ENCODE results near the gene GPATCH2L. TPM values are rescaled to one million over a fixed set of nuclear protein-coding genes. Genes with fewer than 3 reads are reported as not detected.

The GPATCH2L gene
- total RNA-seq, 2 experiments from 2014 or later, result 54.0 to 58.2 TPM

- Mint-ChIP-seq H3K9me3 (no peaks in the 10 kb centered on the region), H3K36me3 (ENCODE audit: low read depth) (peaks cover 46% of the 10 kb centered on the region), H3K4me3 (no peak overlapping the region), H3K27me3 (no peaks in the 10 kb centered on the region), H3K27ac (no peak overlapping the region), H3K4me1 (ENCODE audit: low read depth) (peaks cover under 1% of the 10 kb centered on the region)
- CTCF ChIA-PET, result interaction anchor here (0.8 to 1.5 kb wide), 2 partner anchors 192 to 453 kb away, joined by 3 read pairs; no protein-coding TSS in a partner anchor
- TF ChIP-seq, protein P1, sequence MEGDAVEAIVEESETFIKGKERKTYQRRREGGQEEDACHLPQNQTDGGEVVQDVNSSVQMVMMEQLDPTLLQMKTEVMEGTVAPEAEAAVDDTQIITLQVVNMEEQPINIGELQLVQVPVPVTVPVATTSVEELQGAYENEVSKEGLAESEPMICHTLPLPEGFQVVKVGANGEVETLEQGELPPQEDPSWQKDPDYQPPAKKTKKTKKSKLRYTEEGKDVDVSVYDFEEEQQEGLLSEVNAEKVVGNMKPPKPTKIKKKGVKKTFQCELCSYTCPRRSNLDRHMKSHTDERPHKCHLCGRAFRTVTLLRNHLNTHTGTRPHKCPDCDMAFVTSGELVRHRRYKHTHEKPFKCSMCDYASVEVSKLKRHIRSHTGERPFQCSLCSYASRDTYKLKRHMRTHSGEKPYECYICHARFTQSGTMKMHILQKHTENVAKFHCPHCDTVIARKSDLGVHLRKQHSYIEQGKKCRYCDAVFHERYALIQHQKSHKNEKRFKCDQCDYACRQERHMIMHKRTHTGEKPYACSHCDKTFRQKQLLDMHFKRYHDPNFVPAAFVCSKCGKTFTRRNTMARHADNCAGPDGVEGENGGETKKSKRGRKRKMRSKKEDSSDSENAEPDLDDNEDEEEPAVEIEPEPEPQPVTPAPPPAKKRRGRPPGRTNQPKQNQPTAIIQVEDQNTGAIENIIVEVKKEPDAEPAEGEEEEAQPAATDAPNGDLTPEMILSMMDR (IDR thresholded peaks at IDR 0.05), result no peak
- ATAC-seq (no peak), DNase-seq (no peak)
- intact Hi-C loops (cut with micrococcal nuclease), result no loop called here
- POLR2A ChIA-PET, result interaction anchor here (0.6 kb wide), 1 partner anchor 13 kb away, joined by 3 read pairs; no protein-coding TSS in a partner anchor
Measured at GRCh38 chr14:76195003-76195402, 43.3 kb downstream of the GPATCH2L start.

- Mint-ChIP-seq H3K9me3 (no peaks in the 10 kb centered on the region), H3K4me3 (no peak overlapping the region), H3K36me3 (ENCODE audit: low read depth) (peaks cover 51% of the 10 kb centered on the region), H3K27me3 (no peaks in the 10 kb centered on the region), H3K27ac (no peak overlapping the region), H3K4me1 (ENCODE audit: low read depth) (no peaks in the 10 kb centered on the region)
- POLR2A ChIA-PET, result interaction anchor here (1.2 kb wide), 1 partner anchor 46 kb away, joined by 3 read pairs; the partner anchor contains the start of gene GPATCH2L
- TF ChIP-seq, protein P1 (IDR thresholded peaks at IDR 0.05), result no peak
- CTCF ChIA-PET, result interaction anchor here (1.4 kb wide), 1 partner anchor 190 kb away, joined by 3 read pairs; no protein-coding TSS in a partner anchor
- intact Hi-C loops (cut with micrococcal nuclease), result no loop called here
- no peak for ATAC-seq
- no peak for DNase-seq
Measured at GRCh38 chr14:76196980-76197695, 45.4 kb downstream of the GPATCH2L start.

DNA sequence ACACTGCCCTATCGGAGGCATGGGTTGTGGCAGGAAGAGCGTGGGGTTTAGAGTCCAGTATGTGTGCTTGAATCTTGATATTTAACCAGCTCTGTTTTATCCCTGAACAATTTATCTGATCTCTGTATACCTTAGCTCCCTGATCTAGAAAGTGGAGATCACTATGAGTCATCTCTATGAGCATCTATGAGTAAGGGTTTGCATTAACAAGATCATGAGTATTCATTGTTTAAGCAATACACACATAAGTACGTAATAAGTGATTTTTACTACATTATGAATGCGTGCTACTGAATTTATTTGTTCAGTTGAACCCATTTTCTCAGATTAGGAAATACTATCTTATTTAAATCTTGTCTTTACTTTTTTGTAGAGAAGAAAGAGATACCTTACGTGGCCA lies 49.4 kb downstream of the GPATCH2L start:
- CTCF ChIA-PET, result no interaction called here
- Mint-ChIP-seq H3K4me1 (ENCODE audit: low read depth) (peaks cover 8% of the 10 kb centered on the region), H3K27ac (no peak overlapping the region), H3K36me3 (ENCODE audit: low read depth) (peaks cover 54% of the 10 kb centered on the region), H3K4me3 (no peak overlapping the region), H3K27me3 (no peaks in the 10 kb centered on the region), H3K9me3 (no peaks in the 10 kb centered on the region)
- ATAC-seq (peak; percentile 34), DNase-seq (no peak)
- TF ChIP-seq, protein P1 (IDR thresholded peaks at IDR 0.05), result no peak
- POLR2A ChIA-PET, result no interaction called here
- intact Hi-C loops (cut with micrococcal nuclease), result no loop called here

DNA sequence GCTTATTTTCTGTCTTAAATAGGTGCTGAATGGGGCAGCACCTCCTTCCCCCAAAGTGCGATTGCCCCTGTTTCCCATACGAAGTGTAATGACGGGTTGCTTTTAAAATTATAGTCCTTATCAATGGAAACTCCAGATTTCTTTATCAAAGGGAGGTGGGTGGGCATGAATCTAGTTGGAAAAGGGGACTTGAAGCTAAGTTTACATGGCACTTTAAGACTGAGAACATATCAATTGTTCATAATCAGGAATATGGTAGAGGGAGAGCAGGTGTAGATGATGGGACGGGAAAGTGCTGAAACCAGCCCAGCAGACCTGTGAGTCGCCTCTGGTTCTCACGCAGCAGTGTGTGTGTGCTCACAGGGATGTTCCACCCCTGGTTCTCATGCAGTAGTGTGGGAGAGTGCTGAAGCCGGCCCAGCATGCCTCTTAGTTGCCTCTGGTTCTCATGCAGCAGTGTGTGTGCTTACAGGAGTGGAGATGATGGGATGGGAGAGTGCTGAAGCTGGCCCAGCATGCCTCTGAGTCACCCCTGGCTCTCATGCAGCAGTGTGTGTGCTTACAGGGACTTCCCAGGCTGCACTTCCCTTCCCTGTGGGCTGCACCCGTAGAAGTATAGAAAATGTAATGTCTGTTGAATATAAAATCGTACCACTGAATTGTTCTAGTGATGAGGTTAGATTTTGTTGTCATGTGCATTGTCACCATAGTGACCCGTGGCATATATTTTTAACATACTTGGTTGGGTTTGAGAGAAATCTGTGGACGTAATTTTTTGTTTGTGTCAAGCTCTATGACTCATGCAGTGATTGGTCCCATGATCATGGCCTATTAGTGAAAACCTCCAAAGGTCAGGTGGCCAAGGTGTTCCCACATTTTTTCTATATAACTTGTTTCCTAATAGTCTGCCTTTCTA lies 51.6 kb downstream of the GPATCH2L start:
- TF ChIP-seq, protein P1 (IDR thresholded peaks at IDR 0.05), result no peak
- H3K4me1 Mint-ChIP-seq (ENCODE audit: low read depth), result peaks cover 8% of the 10 kb centered on the region
- ATAC-seq (peak; percentile 47), DNase-seq (peak; percentile 10)
- ChIA-PET POLR2A (no interaction called here), CTCF (no interaction called here)
- H3K27ac Mint-ChIP-seq, result no peak overlapping the region
- H3K36me3 Mint-ChIP-seq (ENCODE audit: low read depth), result peaks cover 47% of the 10 kb centered on the region
- intact Hi-C loops (cut with micrococcal nuclease), result no loop called here
- no peaks in the 10 kb centered on the region for H3K9me3 Mint-ChIP-seq
- H3K4me3 Mint-ChIP-seq, result no peak overlapping the region
- no peaks in the 10 kb centered on the region for H3K27me3 Mint-ChIP-seq
